SK-N-SH (cell line): ENCODE data around the gene DXO. TPM values are rescaled to one million over a fixed set of nuclear protein-coding genes. Genes with fewer than 3 reads are reported as not detected.

ENCODE experiments used
- CTCF ChIA-PET: fragments of 300-600, 350-600 bp; formaldehyde crosslinking; extraction: SDS; loops from one replicate; lab custom pipeline; 2021; lab: Yijun Ruan, JAX
- POLR2A ChIA-PET: fragments of 350-600 bp; sonication (Branson Sonifier 250); formaldehyde crosslinking; extraction: SDS; loops from one replicate; lab custom pipeline; 2020; ENCODE audit warnings: antibody characterized with exemption, inconsistent platforms; lab: Yijun Ruan, JAX
- DNase-seq: peaks from one replicate; pipeline ENCODE4 v3.0.0; 2012
- H2AFZ ChIP-seq: fragments of 200-600 bp; sonication (generic); 2 replicates; pipeline ENCODE4 v1.8.1; 2016; ENCODE audit warnings: antibody characterized with exemption, mild to moderate bottlenecking, low read depth
- H3F3A ChIP-seq: fragments of 200-600 bp; sonication (generic); replicated peaks from 2 replicates; pipeline ENCODE3; 2016; ENCODE audit warnings: antibody characterized with exemption, mild to moderate bottlenecking; ENCODE audit not compliant: insufficient read depth
- H3K27ac ChIP-seq, 2 experiments: fragments of 200-500 bp in 1 of 2; fragments of 200-600 bp in 1 of 2; sonication (Bioruptor generic) in 1 of 2; sonication (generic), shearing (Covaris generic) in 1 of 2; 2 replicates each; pipeline versions ENCODE4 v1.5.1 to v1.6.1; 2014 to 2016; ENCODE audit warnings: low read depth in 2 of 2, inconsistent platforms in 1 of 2, low read length in 1 of 2, mild to moderate bottlenecking in 1 of 2, mixed read lengths in 1 of 2
- H3K27me3 ChIP-seq: fragments of 200-600 bp; sonication (generic), shearing (Covaris generic); 2 replicates; pipeline ENCODE4 v1.6.1; 2016; ENCODE audit warnings: mixed run types; ENCODE audit not compliant: insufficient read depth
- H3K36me3 ChIP-seq, 2 experiments: fragments of 200-500 bp in 1 of 2; fragments of 200-600 bp in 1 of 2; sonication (Bioruptor generic) in 1 of 2; sonication (generic) in 1 of 2; replicated peaks in 1 of 2; 2 replicates each; pipeline versions ENCODE3 to v1.5.1; 2014 to 2016; ENCODE audit warnings: low read length in 1 of 2, mild to moderate bottlenecking in 1 of 2; ENCODE audit not compliant: insufficient read depth in 2 of 2, control insufficient read depth in 1 of 2
- H3K4me1 ChIP-seq, 2 experiments: fragments of 200-500 bp in 1 of 2; fragments of 200-600 bp in 1 of 2; sonication (Bioruptor generic) in 1 of 2; sonication (generic), shearing (Covaris generic) in 1 of 2; 2 replicates each; pipeline versions ENCODE4 v1.5.1 to v1.6.1; 2014 to 2016; ENCODE audit warnings: low read depth in 1 of 2, low read length in 1 of 2, mixed run types in 1 of 2; ENCODE audit not compliant: insufficient read depth in 2 of 2, control insufficient read depth in 1 of 2
- H3K4me2 ChIP-seq: fragments of 200-600 bp; sonication (generic), shearing (Covaris generic); 2 replicates; pipeline ENCODE4 v1.6.1; 2017; ENCODE audit warnings: mixed run types
- H3K4me3 ChIP-seq, 2 experiments: fragments of 200-500 bp in 1 of 2; fragments of 200-600 bp in 1 of 2; sonication (Bioruptor generic) in 1 of 2; sonication (generic), shearing (Covaris generic) in 1 of 2; 2 replicates each; pipeline versions ENCODE4 v1.5.1 to v1.8.1; 2014 to 2016; ENCODE audit warnings: low read depth in 2 of 2, inconsistent platforms in 1 of 2, low read length in 1 of 2, mild to moderate bottlenecking in 1 of 2, mixed read lengths in 1 of 2, moderate library complexity in 1 of 2
- H3K79me2 ChIP-seq: fragments of 200-600 bp; sonication (generic); 2 replicates; pipeline ENCODE4 v1.8.1; 2017; ENCODE audit warnings: mild to moderate bottlenecking; ENCODE audit not compliant: insufficient read depth
- H3K9ac ChIP-seq: fragments of 200-600 bp; sonication (generic); 2 replicates; pipeline ENCODE4 v1.6.1; 2017; ENCODE audit warnings: mixed run types
- H3K9me2 ChIP-seq: fragments of 200-600 bp; sonication (generic); 2 replicates; pipeline ENCODE4 v1.6.1; 2017; ENCODE audit warnings: mixed run types
- H3K9me3 ChIP-seq: fragments of 200-600 bp; sonication (generic); 2 replicates; pipeline ENCODE4 v1.6.1; 2017; ENCODE audit warnings: mixed run types, mild to moderate bottlenecking, moderate library complexity
- H4K20me1 ChIP-seq: fragments of 200-600 bp; sonication (generic); 2 replicates; pipeline ENCODE4 v1.6.1; 2017; ENCODE audit warnings: mild to moderate bottlenecking, mixed run types; ENCODE audit not compliant: insufficient read depth
- CHD2 ChIP-seq: fragments of 150-350 bp; IDR thresholded peaks from 2 replicates; pipeline ENCODE4 v1.6.1; 2018; ENCODE audit warnings: low read length; ENCODE audit not compliant: partially characterized antibody
- ELF1 ChIP-seq: IDR thresholded peaks from 2 replicates; pipeline ENCODE4 v1.4.0; 2012
- EP300 ChIP-seq, 2 experiments: IDR thresholded peaks; 2 replicates each; pipeline versions ENCODE4 v1.4.0 to v1.6.1; 2012; ENCODE audit warnings: borderline replicate concordance in 1 of 2, low read depth in 1 of 2, low read length in 1 of 2
- EZH2phosphoT487 ChIP-seq: fragments of 200-600 bp; sonication (generic); IDR thresholded peaks from 2 replicates; pipeline ENCODE4 v1.6.1; 2017; ENCODE audit warnings: low read depth, mixed run types, mild to moderate bottlenecking, antibody characterized with exemption, moderate library complexity, borderline replicate concordance
- FOSL2 ChIP-seq: IDR thresholded peaks from 2 replicates; pipeline ENCODE4 v1.4.0; 2012; ENCODE audit warnings: low read depth, mild to moderate bottlenecking, moderate library complexity, borderline replicate concordance
- FOXJ3 ChIP-seq: sonication (generic); formaldehyde crosslinking; IDR thresholded peaks from 2 replicates; pipeline ENCODE4 v1.5.1; 2020; ENCODE audit warnings: mild to moderate bottlenecking, missing genetic modification reagents
- FOXM1 ChIP-seq: IDR thresholded peaks from 2 replicates; pipeline ENCODE4 v1.4.0; 2012; ENCODE audit warnings: low read depth, mild to moderate bottlenecking
- GABPA ChIP-seq: IDR thresholded peaks from 2 replicates; pipeline ENCODE4 v1.4.0; 2012; ENCODE audit warnings: low read depth, mild to moderate bottlenecking
- GATA2 ChIP-seq: sonication (generic); formaldehyde crosslinking; IDR thresholded peaks from 2 replicates; pipeline ENCODE4 v1.5.0; 2020; ENCODE audit warnings: mild to moderate bottlenecking, missing genetic modification reagents
- JUND ChIP-seq: IDR thresholded peaks from 2 replicates; pipeline ENCODE4 v1.4.0; 2012
- MXI1 ChIP-seq: IDR thresholded peaks from 2 replicates; pipeline ENCODE4 v1.6.1; 2012; ENCODE audit warnings: mild to moderate bottlenecking, low read depth, low read length, improper control_type of control experiment
- NFIC ChIP-seq: IDR thresholded peaks from 2 replicates; pipeline ENCODE4 v1.4.0; 2012; ENCODE audit warnings: borderline replicate concordance
- NRF1 ChIP-seq: IDR thresholded peaks from 2 replicates; pipeline ENCODE4 v1.6.1; 2012; ENCODE audit warnings: low read depth, mild to moderate bottlenecking, low read length
- POLR2AphosphoS5 ChIP-seq: IDR thresholded peaks from 2 replicates; pipeline ENCODE4 v1.6.1; 2012; ENCODE audit warnings: low read depth, low read length
- RAD21 ChIP-seq: IDR thresholded peaks from 2 replicates; pipeline ENCODE4 v1.6.1; 2012; ENCODE audit warnings: mild to moderate bottlenecking, low read length
- RCOR1 ChIP-seq: fragments of 150-350 bp; IDR thresholded peaks from 2 replicates; pipeline ENCODE4 v1.6.1; 2017; ENCODE audit warnings: antibody characterized with exemption, low read length
- RFX5 ChIP-seq: IDR thresholded peaks from 2 replicates; pipeline ENCODE4 v1.6.1; 2012; ENCODE audit warnings: mild to moderate bottlenecking, improper control_type of control experiment, low read length
- RXRA ChIP-seq: IDR thresholded peaks from 2 replicates; pipeline ENCODE4 v1.4.0; 2012; ENCODE audit warnings: low read depth, mild to moderate bottlenecking, borderline replicate concordance
- SIN3A ChIP-seq: IDR thresholded peaks from 2 replicates; pipeline ENCODE4 v1.6.1; 2012; ENCODE audit warnings: low read depth, mild to moderate bottlenecking, low read length, moderate library complexity, borderline replicate concordance
- TAF1 ChIP-seq: IDR thresholded peaks from 2 replicates; pipeline ENCODE4 v1.6.1; 2012; ENCODE audit warnings: low read depth, mild to moderate bottlenecking, low read length, moderate library complexity, borderline replicate concordance
- TCF12 ChIP-seq: IDR thresholded peaks from 2 replicates; pipeline ENCODE4 v1.4.0; 2012
- TEAD4 ChIP-seq: IDR thresholded peaks from 2 replicates; pipeline ENCODE4 v1.4.0; 2012; ENCODE audit warnings: mild to moderate bottlenecking, borderline replicate concordance; ENCODE audit not compliant: insufficient read depth
- YY1 ChIP-seq: IDR thresholded peaks from 2 replicates; pipeline ENCODE4 v1.4.0; 2012; ENCODE audit warnings: low read depth, mild to moderate bottlenecking
- WGBS: methylation state at CpG from one replicate; pipeline ENCODE4 v1.1.6; 2017; ENCODE audit warnings: low lambda C conversion rate; 5-methylcytosine and 5-hydroxymethylcytosine counted together
- polyA plus RNA-seq, 3 experiments: library from polyadenylated mRNA; depleted of rRNA; stranded (reverse); fragments of >200 nt; gene quantifications; 2 replicates each; pipeline ENCODE4 v1.2.3, GENCODE V29; 2012
- TF ChIP-seq, protein P1 (sequence below): fragments of 150-350 bp; IDR thresholded peaks from 2 replicates; pipeline ENCODE4 v1.6.1; 2016; ENCODE audit warnings: mild to moderate bottlenecking, low read depth, low read length
- TF ChIP-seq, protein P2 (sequence below): fragments of 150-350 bp; IDR thresholded peaks from 2 replicates; pipeline ENCODE4 v1.6.1; 2017; ENCODE audit warnings: antibody characterized with exemption, low read length, low read depth, borderline replicate concordance
- TF ChIP-seq, protein P3 (sequence below): IDR thresholded peaks from 2 replicates; pipeline ENCODE4 v1.4.0; 2012; ENCODE audit warnings: low read depth, borderline replicate concordance
- TF ChIP-seq, protein P4 (sequence below): IDR thresholded peaks from 2 replicates; pipeline ENCODE4; 2012
- TF ChIP-seq, protein P5 (sequence below): IDR thresholded peaks from 2 replicates; pipeline ENCODE4 v1.4.0; 2012; ENCODE audit warnings: low read depth, borderline replicate concordance

Gene DXO
- polyA plus RNA-seq (2012; rRNA removed), result 25.3 and 27.1 TPM in 2 replicates
- polyA plus RNA-seq (2012; cell fraction: cytosol; rRNA removed), result 9.6 and 13.3 TPM in 2 replicates
- polyA plus RNA-seq (2012; cell fraction: nucleus; rRNA removed), result 106 and 119 TPM in 2 replicates

DNA sequence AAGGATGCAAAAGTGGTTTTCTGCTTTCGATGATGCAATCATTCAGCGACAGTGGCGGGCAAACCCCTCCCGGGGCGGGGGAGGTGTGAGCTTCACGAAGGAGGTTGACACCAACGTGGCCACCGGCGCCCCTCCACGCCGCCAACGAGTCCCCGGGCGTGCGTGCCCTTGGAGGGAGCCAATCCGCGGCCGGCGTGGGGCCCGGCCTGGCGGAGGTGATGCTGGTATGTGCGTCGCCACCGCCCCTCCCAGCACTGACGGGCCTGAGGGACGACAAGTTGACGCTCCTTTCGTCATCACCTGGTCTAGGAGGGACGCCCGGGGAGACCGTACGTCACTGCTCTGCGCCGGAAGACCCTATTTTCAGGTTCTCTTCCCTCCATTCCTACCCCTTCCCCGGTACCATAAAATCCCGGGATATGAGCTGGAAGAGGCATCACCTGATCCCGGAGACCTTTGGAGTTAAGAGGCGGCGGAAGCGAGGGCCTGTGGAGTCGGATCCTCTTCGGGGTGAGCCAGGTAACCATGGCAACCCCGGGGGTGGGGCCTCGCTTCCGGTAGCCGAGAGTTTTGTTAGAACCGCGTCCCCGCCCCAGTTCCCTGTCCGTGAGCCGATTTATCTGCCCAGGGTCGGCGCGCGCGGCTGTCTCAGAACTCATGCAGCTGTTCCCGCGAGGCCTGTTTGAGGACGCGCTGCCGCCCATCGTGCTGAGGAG lies at the start of gene DXO:
Gene DXO, minus strand, starts transcription at position 146 of the 716 bp plus-strand sequence. CDS start 463 bp downstream, outside the sequence.
- Histone ChIP-seq H3K27ac (peak within 1 kb of the TSS; percentile 95 to 97), H3K4me3 (peak within 1 kb of the TSS; percentile 91 to 94), H3K4me1 (peaks cover 5 to 26% of the 10 kb centered on the region in 2 experiments; a peak in 3 of 4 replicates), H3F3A (peaks cover 10% of the 10 kb centered on the region), H3K9ac (peak within 1 kb of the TSS; percentile 95), H3K4me2 (peak within 1 kb of the TSS; percentile 99), H4K20me1 (no peaks in the 10 kb centered on the region), H3K9me2 (no peaks in the 10 kb centered on the region), H3K9me3 (no peaks in the 10 kb centered on the region), H2AFZ (peak within 1 kb of the TSS; percentile 82), H3K27me3 (no peaks in the 10 kb centered on the region), H3K36me3 (peaks cover 11 to 32% of the 10 kb centered on the region in 2 experiments), H3K79me2 (peaks cover 47% of the 10 kb centered on the region)
- DNase-seq, result peak; percentile 98
- ChIA-PET POLR2A (interaction anchor here (0.6 to 2.4 kb wide), 8 partner anchors 10 to 1000 kb away, joined by 3 to 14 read pairs (median 4); partner anchors contain the start of genes NELFE, SKIC2 and ZBTB12), CTCF (interaction anchor here (0.7 to 5.2 kb wide), 4 partner anchors 13 to 426 kb away, joined by 3 to 19 read pairs (median 8); partner anchors contain the start of genes ATP6V1G2, NELFE and SKIC2)
- 0% methylated on average over 17 of the region's 62 CpGs for WGBS
- TF ChIP-seq EZH2phosphoT487 (no peak), RAD21 (no peak), JUND (0 out of 2 replicates have a peak, but pooled peaks have one; percentile 27), NRF1 (no peak), FOSL2 (no peak; the same call in 1 of the 2 replicates), EP300 (IDR thresholded peaks at IDR 0.05; ENCODE audit: borderline replicate concordance in 1 of 2, low read depth in 1 of 2, low read length in 1 of 2) (no peak), RXRA (no peak), RCOR1 (no peak; the same call in 1 of the 2 replicates), MXI1 (peak; percentile 71), TEAD4 (0 out of 2 replicates have a peak, but pooled peaks have one; percentile 8), CHD2 (peak; percentile 34), FOXM1 (no peak), GATA2 (CRISPR knock-in tag) (no peak), GABPA (peak; percentile 86), FOXJ3 (CRISPR knock-in tag) (peak; percentile 60; the same call in 1 of the 2 replicates), TCF12 (peak; percentile 15; the same call in 1 of the 2 replicates), NFIC (no peak), TAF1 (0 out of 2 replicates have a peak, but pooled peaks have one; percentile 23), SIN3A (peak; percentile 48; the same call in 1 of the 2 replicates), ELF1 (peak; percentile 95), POLR2AphosphoS5 (peak; percentile 64), YY1 (no peak), RFX5 (peak; percentile 47)
- TF ChIP-seq, protein P1, sequence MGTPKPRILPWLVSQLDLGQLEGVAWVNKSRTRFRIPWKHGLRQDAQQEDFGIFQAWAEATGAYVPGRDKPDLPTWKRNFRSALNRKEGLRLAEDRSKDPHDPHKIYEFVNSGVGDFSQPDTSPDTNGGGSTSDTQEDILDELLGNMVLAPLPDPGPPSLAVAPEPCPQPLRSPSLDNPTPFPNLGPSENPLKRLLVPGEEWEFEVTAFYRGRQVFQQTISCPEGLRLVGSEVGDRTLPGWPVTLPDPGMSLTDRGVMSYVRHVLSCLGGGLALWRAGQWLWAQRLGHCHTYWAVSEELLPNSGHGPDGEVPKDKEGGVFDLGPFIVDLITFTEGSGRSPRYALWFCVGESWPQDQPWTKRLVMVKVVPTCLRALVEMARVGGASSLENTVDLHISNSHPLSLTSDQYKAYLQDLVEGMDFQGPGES, result no peak
- TF ChIP-seq, protein P2, sequence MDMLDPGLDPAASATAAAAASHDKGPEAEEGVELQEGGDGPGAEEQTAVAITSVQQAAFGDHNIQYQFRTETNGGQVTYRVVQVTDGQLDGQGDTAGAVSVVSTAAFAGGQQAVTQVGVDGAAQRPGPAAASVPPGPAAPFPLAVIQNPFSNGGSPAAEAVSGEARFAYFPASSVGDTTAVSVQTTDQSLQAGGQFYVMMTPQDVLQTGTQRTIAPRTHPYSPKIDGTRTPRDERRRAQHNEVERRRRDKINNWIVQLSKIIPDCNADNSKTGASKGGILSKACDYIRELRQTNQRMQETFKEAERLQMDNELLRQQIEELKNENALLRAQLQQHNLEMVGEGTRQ, result no peak
- TF ChIP-seq, protein P3, sequence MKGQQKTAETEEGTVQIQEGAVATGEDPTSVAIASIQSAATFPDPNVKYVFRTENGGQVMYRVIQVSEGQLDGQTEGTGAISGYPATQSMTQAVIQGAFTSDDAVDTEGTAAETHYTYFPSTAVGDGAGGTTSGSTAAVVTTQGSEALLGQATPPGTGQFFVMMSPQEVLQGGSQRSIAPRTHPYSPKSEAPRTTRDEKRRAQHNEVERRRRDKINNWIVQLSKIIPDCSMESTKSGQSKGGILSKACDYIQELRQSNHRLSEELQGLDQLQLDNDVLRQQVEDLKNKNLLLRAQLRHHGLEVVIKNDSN, result peak; percentile 60
- TF ChIP-seq, protein P4, sequence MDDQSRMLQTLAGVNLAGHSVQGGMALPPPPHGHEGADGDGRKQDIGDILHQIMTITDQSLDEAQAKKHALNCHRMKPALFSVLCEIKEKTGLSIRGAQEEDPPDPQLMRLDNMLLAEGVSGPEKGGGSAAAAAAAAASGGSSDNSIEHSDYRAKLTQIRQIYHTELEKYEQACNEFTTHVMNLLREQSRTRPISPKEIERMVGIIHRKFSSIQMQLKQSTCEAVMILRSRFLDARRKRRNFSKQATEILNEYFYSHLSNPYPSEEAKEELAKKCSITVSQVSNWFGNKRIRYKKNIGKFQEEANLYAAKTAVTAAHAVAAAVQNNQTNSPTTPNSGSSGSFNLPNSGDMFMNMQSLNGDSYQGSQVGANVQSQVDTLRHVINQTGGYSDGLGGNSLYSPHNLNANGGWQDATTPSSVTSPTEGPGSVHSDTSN, result peak; percentile 67; the same call in 1 of the 2 replicates
- TF ChIP-seq, protein P5, sequence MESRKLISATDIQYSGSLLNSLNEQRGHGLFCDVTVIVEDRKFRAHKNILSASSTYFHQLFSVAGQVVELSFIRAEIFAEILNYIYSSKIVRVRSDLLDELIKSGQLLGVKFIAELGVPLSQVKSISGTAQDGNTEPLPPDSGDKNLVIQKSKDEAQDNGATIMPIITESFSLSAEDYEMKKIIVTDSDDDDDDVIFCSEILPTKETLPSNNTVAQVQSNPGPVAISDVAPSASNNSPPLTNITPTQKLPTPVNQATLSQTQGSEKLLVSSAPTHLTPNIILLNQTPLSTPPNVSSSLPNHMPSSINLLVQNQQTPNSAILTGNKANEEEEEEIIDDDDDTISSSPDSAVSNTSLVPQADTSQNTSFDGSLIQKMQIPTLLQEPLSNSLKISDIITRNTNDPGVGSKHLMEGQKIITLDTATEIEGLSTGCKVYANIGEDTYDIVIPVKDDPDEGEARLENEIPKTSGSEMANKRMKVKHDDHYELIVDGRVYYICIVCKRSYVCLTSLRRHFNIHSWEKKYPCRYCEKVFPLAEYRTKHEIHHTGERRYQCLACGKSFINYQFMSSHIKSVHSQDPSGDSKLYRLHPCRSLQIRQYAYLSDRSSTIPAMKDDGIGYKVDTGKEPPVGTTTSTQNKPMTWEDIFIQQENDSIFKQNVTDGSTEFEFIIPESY, result no peak
